HepG2 (cell line): ENCODE data around the gene PPP3CB. TPM values are rescaled to one million over a fixed set of nuclear protein-coding genes. Genes with fewer than 3 reads are reported as not detected.

Experiments used
- ATAC-seq: fragments of 200-7000 bp; cut with Tn5 transposase; 3 replicates; pipeline ENCODE4 v1.9.1; 2020; ENCODE audit warnings: mild to moderate bottlenecking, moderate library complexity
- BruUV-seq: library from RNA; stranded (reverse); fragments of 400-500 nt; replicated peaks from 2 replicates; lab custom pipeline; 2021; lab: Mats Ljungman, UMichigan
- CTCF ChIA-PET: fragments of 300-600 bp; formaldehyde crosslinking; extraction: SDS; loops from one replicate; lab custom pipeline; 2021; ENCODE audit warnings: low total read pairs, inconsistent platforms, low intra/inter-chr PET ratio; lab: Yijun Ruan, JAX
- POLR2A ChIA-PET: fragments of 350-600 bp; sonication (Branson Sonifier 250); formaldehyde crosslinking; loops from one replicate; lab custom pipeline; 2020; ENCODE audit warnings: antibody characterized with exemption, inconsistent platforms; lab: Yijun Ruan, JAX
- DNase-seq: peaks from one replicate; pipeline ENCODE4 v3.0.0-alpha.2; 2015; ENCODE audit warnings: low spot score
- FAIRE-seq: peaks from 3 replicates; lab custom pipeline; 2011; peaks lifted over from hg19 to GRCh38; lab: Jason Lieb, UNC
- H2AFZ ChIP-seq: one replicate; pipeline ENCODE4 v1.6.1; 2011; ENCODE audit warnings: low read length, inconsistent platforms
- H3K27ac ChIP-seq: fragments of 300-600 bp; 3 replicates; pipeline ENCODE4 v1.8.0; 2011; ENCODE audit warnings: mixed run types, mild to moderate bottlenecking, mixed read lengths, low read length, inconsistent platforms; ENCODE audit not compliant: insufficient read depth; ENCODE audit errors: extremely low read length
- H3K27me3 ChIP-seq, 2 experiments: fragments of 200-600 bp in 1 of 2; 2 replicates in 1 of 2; 3 replicates in 1 of 2; pipeline versions ENCODE4 v1.6.0 to v1.8.0; 2011; ENCODE audit warnings: low read length in 2 of 2, mild to moderate bottlenecking in 2 of 2, moderate library complexity in 2 of 2, inconsistent platforms in 1 of 2; ENCODE audit not compliant: insufficient read depth in 2 of 2, control insufficient read depth in 1 of 2
- H3K36me3 ChIP-seq, 2 experiments: fragments of 200-600 bp in 1 of 2; replicated peaks in 1 of 2; 2 replicates in 1 of 2; 3 replicates in 1 of 2; pipeline versions ENCODE4 v1.5.1 to v1.8.0; 2011; ENCODE audit warnings: low read length in 2 of 2, inconsistent platforms in 1 of 2; ENCODE audit not compliant: insufficient read depth in 2 of 2, control insufficient read depth in 1 of 2
- H3K4me1 ChIP-seq: 2 replicates; pipeline ENCODE4 v1.5.1; 2012; ENCODE audit warnings: low read length, inconsistent platforms; ENCODE audit not compliant: insufficient read depth
- H3K4me2 ChIP-seq: 2 replicates; pipeline ENCODE4 v1.6.0; 2011; ENCODE audit warnings: low read depth, low read length, inconsistent platforms
- H3K4me3 ChIP-seq, 3 experiments: fragments of 200-600 bp in 1 of 3; sonication (generic), shearing (Covaris generic) in 1 of 3; replicated peaks in 1 of 3; 2 replicates each; pipeline ENCODE4 v1.5.1; 2011 to 2016; ENCODE audit warnings: low read length in 3 of 3, inconsistent platforms in 2 of 3, low read depth in 2 of 3, mild to moderate bottlenecking in 2 of 3, control low read depth in 1 of 3, mixed read lengths in 1 of 3; ENCODE audit not compliant: insufficient read depth in 1 of 3
- H3K79me2 ChIP-seq: one replicate; pipeline ENCODE4 v1.6.1; 2011; ENCODE audit warnings: low read length, inconsistent platforms; ENCODE audit not compliant: insufficient read depth
- H3K9ac ChIP-seq: 2 replicates; pipeline ENCODE4 v1.6.0; 2011; ENCODE audit warnings: mild to moderate bottlenecking, low read depth, low read length, inconsistent platforms; ENCODE audit not compliant: insufficient read depth
- H3K9me3 ChIP-seq: 2 replicates; pipeline ENCODE4 v1.5.1; 2012; ENCODE audit warnings: mild to moderate bottlenecking, low read length
- H4K20me1 ChIP-seq: 2 replicates; pipeline ENCODE4 v1.6.0; 2011; ENCODE audit warnings: inconsistent platforms, mild to moderate bottlenecking, low read length, moderate library complexity; ENCODE audit not compliant: insufficient read depth
- CBX1 ChIP-seq: IDR thresholded peaks from one replicate; pipeline ENCODE4 v1.6.1; 2016; ENCODE audit warnings: antibody characterized with exemption, low read depth
- ELF4 ChIP-seq: sonication (generic); formaldehyde crosslinking; IDR thresholded peaks from 2 replicates; pipeline ENCODE4 v1.5.0; 2020; ENCODE audit warnings: missing genetic modification reagents, mild to moderate bottlenecking, moderate library complexity, borderline replicate concordance
- FOSL2 ChIP-seq: sonication (generic); formaldehyde crosslinking; IDR thresholded peaks from 2 replicates; pipeline ENCODE4 v1.4.0; 2020; ENCODE audit warnings: missing genetic modification reagents
- FOXO4 ChIP-seq: sonication (generic); formaldehyde crosslinking; conservative IDR thresholded peaks from 2 replicates; pipeline ENCODE4 v1.8.1; 2023; ENCODE audit warnings: missing genetic modification reagents
- RBM39 ChIP-seq: fragments of 200-400 bp; formaldehyde crosslinking; IDR thresholded peaks from one replicate; pipeline ENCODE4 v1.6.1; 2018; ENCODE audit warnings: antibody characterized with exemption, mild to moderate bottlenecking, low read depth, low read length; ENCODE audit not compliant: poor library complexity, severe bottlenecking
- REL ChIP-seq: sonication (generic); formaldehyde crosslinking; conservative IDR thresholded peaks from 2 replicates; pipeline ENCODE4 v1.8.0; 2022; ENCODE audit warnings: mild to moderate bottlenecking, missing genetic modification reagents, moderate library complexity
- ZNF124 ChIP-seq: sonication (generic); formaldehyde crosslinking; IDR thresholded peaks from 2 replicates; pipeline ENCODE4 v1.4.0; 2020; ENCODE audit warnings: missing genetic modification reagents
- ZNF496 ChIP-seq: sonication (generic); formaldehyde crosslinking; IDR thresholded peaks from 2 replicates; pipeline ENCODE4 v1.8.1; 2023; ENCODE audit warnings: mild to moderate bottlenecking, moderate library complexity, missing genetic modification reagents; ENCODE audit not compliant: insufficient replicate concordance
- ZNF580 ChIP-seq: IDR thresholded peaks from 2 replicates; pipeline ENCODE4 v1.6.1; 2016; ENCODE audit warnings: low read depth, borderline replicate concordance
- WGBS: methylation state at CpG from one replicate; pipeline ENCODE4 v1.1.6; 2017; ENCODE audit warnings: low lambda C conversion rate; 5-methylcytosine and 5-hydroxymethylcytosine counted together
- in situ Hi-C: cut with HindIII; loops from 2 replicates; pipeline ENCODE4 v1.10.0; 2017; ENCODE audit warnings: low pct_unique_long_range_greater_than_20kb; ENCODE audit not compliant: extremely low pct_ligation_motif_present
- intact Hi-C: fragments of 100-400 bp; cut with micrococcal nuclease; formaldehyde crosslinking; loops from one replicate; pipeline ENCODE4 v1.10.0; 2022; ENCODE audit not compliant: unreplicated experiment
- polyA plus RNA-seq, 8 experiments: library from polyadenylated mRNA; depleted of rRNA in 3 of 8; stranded (reverse) in 7 of 8; unstranded in 1 of 8; fragments of >200 nt; fragmentation: Illumina TruSeq in 4 of 8; extraction: Trizol in 4 of 8; gene quantifications; 2 replicates each; pipeline versions ENCODE4 v1.2.1 to v1.2.3, GENCODE V29; 2011 to 2016; ENCODE audit warnings: low read depth in 4 of 8, missing spikeins in 1 of 8, mixed read lengths in 1 of 8; ENCODE audit not compliant: insufficient read depth in 1 of 8
- total RNA-seq, 5 experiments: library from RNA; depleted of rRNA; stranded (reverse); fragments of >200 nt; fragmentation: Illumina TruSeq; extraction: Trizol; gene quantifications; 2 replicates each; pipeline ENCODE4 v1.2.3, GENCODE V29; 2016; ENCODE audit warnings: low read depth in 1 of 5
- TF ChIP-seq, protein P1 (sequence below): sonication (generic); formaldehyde crosslinking; IDR thresholded peaks from 2 replicates; pipeline ENCODE4 v1.5.1; 2020; ENCODE audit warnings: missing genetic modification reagents, mild to moderate bottlenecking, borderline replicate concordance
- TF ChIP-seq, protein P2 (sequence below): sonication (generic); formaldehyde crosslinking; IDR thresholded peaks from 2 replicates; pipeline ENCODE4 v1.8.0; 2022; ENCODE audit warnings: missing genetic modification reagents, mild to moderate bottlenecking, borderline replicate concordance
- TF ChIP-seq, protein P3 (sequence below): fragments of 450-650 bp; IDR thresholded peaks from 2 replicates; pipeline ENCODE4 v1.6.1; 2017; ENCODE audit warnings: mild to moderate bottlenecking

Gene PPP3CB
- total and polyA plus RNA-seq, 2 of the 13 experiments (the other 11 are each of a cell fraction or from before 2014, with no cell fraction given) = 8.7 to 11.4 TPM

GRCh38 chr10:73537288-73537687 lies 41.5 kb upstream of the PPP3CB start:
- Histone ChIP-seq H4K20me1 (no peaks in the 10 kb centered on the region), H3K27ac (no peak overlapping the region), H3K9ac (no peak overlapping the region), H3K4me1 (no peaks in the 10 kb centered on the region), H3K36me3 (peaks cover 5 to 28% of the 10 kb centered on the region in 2 experiments; a peak in 4 of 5 replicates), H3K4me2 (no peak overlapping the region), H3K27me3 (no peaks in the 10 kb centered on the region), H3K9me3 (no peaks in the 10 kb centered on the region), H2AFZ (no peak overlapping the region), H3K4me3 (no peak overlapping the region), H3K79me2 (no peaks in the 10 kb centered on the region)
- 90% methylated on average over 2 of the region's 2 CpGs for WGBS
- in situ Hi-C loops (no loop called here), intact Hi-C loops (no loop called here)
- FAIRE-seq = no peak
- no peak for ATAC-seq
- POLR2A ChIA-PET = no interaction called here
- no TSS peak for BruUV-seq
- TF ChIP-seq FOSL2 (CRISPR knock-in tag) (no peak), RBM39 (no peak), ZNF496 (CRISPR knock-in tag) (no peak), ZNF124 (no peak), CBX1 (no peak), ELF4 (CRISPR knock-in tag) (no peak), REL (no peak), ZNF580 (CRISPR knock-in tag) (no peak), FOXO4 (no peak)
- TF ChIP-seq, protein P1, sequence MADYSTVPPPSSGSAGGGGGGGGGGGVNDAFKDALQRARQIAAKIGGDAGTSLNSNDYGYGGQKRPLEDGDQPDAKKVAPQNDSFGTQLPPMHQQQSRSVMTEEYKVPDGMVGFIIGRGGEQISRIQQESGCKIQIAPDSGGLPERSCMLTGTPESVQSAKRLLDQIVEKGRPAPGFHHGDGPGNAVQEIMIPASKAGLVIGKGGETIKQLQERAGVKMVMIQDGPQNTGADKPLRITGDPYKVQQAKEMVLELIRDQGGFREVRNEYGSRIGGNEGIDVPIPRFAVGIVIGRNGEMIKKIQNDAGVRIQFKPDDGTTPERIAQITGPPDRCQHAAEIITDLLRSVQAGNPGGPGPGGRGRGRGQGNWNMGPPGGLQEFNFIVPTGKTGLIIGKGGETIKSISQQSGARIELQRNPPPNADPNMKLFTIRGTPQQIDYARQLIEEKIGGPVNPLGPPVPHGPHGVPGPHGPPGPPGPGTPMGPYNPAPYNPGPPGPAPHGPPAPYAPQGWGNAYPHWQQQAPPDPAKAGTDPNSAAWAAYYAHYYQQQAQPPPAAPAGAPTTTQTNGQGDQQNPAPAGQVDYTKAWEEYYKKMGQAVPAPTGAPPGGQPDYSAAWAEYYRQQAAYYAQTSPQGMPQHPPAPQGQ (CRISPR knock-in tag) = no peak
- TF ChIP-seq, protein P2, sequence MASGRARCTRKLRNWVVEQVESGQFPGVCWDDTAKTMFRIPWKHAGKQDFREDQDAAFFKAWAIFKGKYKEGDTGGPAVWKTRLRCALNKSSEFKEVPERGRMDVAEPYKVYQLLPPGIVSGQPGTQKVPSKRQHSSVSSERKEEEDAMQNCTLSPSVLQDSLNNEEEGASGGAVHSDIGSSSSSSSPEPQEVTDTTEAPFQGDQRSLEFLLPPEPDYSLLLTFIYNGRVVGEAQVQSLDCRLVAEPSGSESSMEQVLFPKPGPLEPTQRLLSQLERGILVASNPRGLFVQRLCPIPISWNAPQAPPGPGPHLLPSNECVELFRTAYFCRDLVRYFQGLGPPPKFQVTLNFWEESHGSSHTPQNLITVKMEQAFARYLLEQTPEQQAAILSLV (CRISPR knock-in tag) = no peak
- TF ChIP-seq, protein P3, sequence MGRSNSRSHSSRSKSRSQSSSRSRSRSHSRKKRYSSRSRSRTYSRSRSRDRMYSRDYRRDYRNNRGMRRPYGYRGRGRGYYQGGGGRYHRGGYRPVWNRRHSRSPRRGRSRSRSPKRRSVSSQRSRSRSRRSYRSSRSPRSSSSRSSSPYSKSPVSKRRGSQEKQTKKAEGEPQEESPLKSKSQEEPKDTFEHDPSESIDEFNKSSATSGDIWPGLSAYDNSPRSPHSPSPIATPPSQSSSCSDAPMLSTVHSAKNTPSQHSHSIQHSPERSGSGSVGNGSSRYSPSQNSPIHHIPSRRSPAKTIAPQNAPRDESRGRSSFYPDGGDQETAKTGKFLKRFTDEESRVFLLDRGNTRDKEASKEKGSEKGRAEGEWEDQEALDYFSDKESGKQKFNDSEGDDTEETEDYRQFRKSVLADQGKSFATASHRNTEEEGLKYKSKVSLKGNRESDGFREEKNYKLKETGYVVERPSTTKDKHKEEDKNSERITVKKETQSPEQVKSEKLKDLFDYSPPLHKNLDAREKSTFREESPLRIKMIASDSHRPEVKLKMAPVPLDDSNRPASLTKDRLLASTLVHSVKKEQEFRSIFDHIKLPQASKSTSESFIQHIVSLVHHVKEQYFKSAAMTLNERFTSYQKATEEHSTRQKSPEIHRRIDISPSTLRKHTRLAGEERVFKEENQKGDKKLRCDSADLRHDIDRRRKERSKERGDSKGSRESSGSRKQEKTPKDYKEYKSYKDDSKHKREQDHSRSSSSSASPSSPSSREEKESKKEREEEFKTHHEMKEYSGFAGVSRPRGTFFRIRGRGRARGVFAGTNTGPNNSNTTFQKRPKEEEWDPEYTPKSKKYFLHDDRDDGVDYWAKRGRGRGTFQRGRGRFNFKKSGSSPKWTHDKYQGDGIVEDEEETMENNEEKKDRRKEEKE = no peak
- CTCF ChIA-PET = no interaction called here
- no peak for DNase-seq
